OCI-LY1 (cell line): ENCODE data around the gene NOVA1.

Experiments
- CTCF ChIP-seq: fragments of 200-600 bp; sonication (generic), shearing (Covaris generic); IDR thresholded peaks from 2 replicates; pipeline ENCODE4 v1.5.1; 2017; ENCODE audit warnings: mild to moderate bottlenecking, antibody characterized with exemption, low read length, moderate library complexity, mixed read lengths
- EZH2 ChIP-seq: fragments of 200-600 bp; sonication (generic), shearing (Covaris generic); IDR thresholded peaks from 2 replicates; pipeline ENCODE4 v1.8.0; 2017; ENCODE audit warnings: borderline replicate concordance, mixed run types, mild to moderate bottlenecking, antibody characterized with exemption, low read length, moderate library complexity, mixed read lengths

- no peak for TF ChIP-seq CTCF
- no peak for TF ChIP-seq EZH2
Observed at GRCh38 chr14:26527095-26527494, 70.7 kb downstream of the NOVA1 start.
